AG09319 (cell line): ENCODE measurements around the gene SLC9B2.

Experiments used
- DNase-seq: peaks from one replicate; pipeline ENCODE4 v3.0.0-alpha.2; 2010; ENCODE audit warnings: low read depth; ENCODE audit errors: extremely low read depth
- CTCF ChIP-seq: IDR thresholded peaks from 2 replicates; pipeline ENCODE4 v1.5.1; 2011; ENCODE audit warnings: low read depth, mild to moderate bottlenecking, inconsistent platforms, low read length, moderate library complexity

SLC9B2 gene

GRCh38 chr4:103092245-103092644 is 15.7 kb upstream of the SLC9B2 start:
- no peak for TF ChIP-seq CTCF
- DNase-seq, result no peak

GRCh38 chr4:103091601-103092223 is 15.2 kb upstream of the SLC9B2 start:
- TF ChIP-seq CTCF, result peak; percentile 58
- peak; percentile 45 for DNase-seq

GRCh38 chr4:103089481-103089880 is 12.9 kb upstream of the SLC9B2 start:
- no peak for TF ChIP-seq CTCF
- DNase-seq, result no peak

- no peak for TF ChIP-seq CTCF
- no peak for DNase-seq
Observed at GRCh38 chr4:103086551-103086950, 10.0 kb upstream of the SLC9B2 start.

- TF ChIP-seq CTCF, result no peak
- no peak for DNase-seq
Observed at GRCh38 chr4:103085555-103086196, 9.1 kb upstream of the SLC9B2 start.

GRCh38 chr4:103079621-103080020 is 3.1 kb upstream of the SLC9B2 start:
- no peak for DNase-seq
- TF ChIP-seq CTCF, result no peak

- DNase-seq, result no peak
- TF ChIP-seq CTCF, result no peak; the same call in none of the 2 replicates
Observed at GRCh38 chr4:103075894-103076746, 441 bp downstream of the SLC9B2 start.
